Cardiac fibroblast (primary cell): ENCODE results near the gene POU2F1.

ENCODE experiments used
- DNase-seq, 2 donors: peaks; one replicate each; pipeline versions ENCODE4 v3.0.0 to v3.0.0-alpha.2; 2010; ENCODE audit warnings: low read depth in 2 of 2
- H3K4me3 ChIP-seq, 2 donors: replicated peaks in 1 of 2; 1 replicate in 1 of 2; 2 replicates in 1 of 2; pipeline ENCODE4 v1.5.1; 2011; ENCODE audit warnings: low read depth in 2 of 2, low read length in 2 of 2, mild to moderate bottlenecking in 2 of 2, moderate library complexity in 1 of 2
- CTCF ChIP-seq: IDR thresholded peaks from one replicate; pipeline ENCODE4 v1.5.1; 2011; ENCODE audit warnings: low read depth, mild to moderate bottlenecking, low read length, inconsistent platforms

The POU2F1 gene

GRCh38 chr1:167251472-167251871 is 30.8 kb downstream of the POU2F1 start:
- no peak for TF ChIP-seq CTCF
- H3K4me3 ChIP-seq, result no peak overlapping the region
- DNase-seq, result no peak

- no peak for DNase-seq
- no peak for TF ChIP-seq CTCF
- no peak overlapping the region for H3K4me3 ChIP-seq
Measured at GRCh38 chr1:167252986-167253385, 32.3 kb downstream of the POU2F1 start.

- DNase-seq, result no peak
- H3K4me3 ChIP-seq, result no peak overlapping the region
- TF ChIP-seq CTCF, result no peak
Measured at GRCh38 chr1:167258858-167259257, 38.2 kb downstream of the POU2F1 start.

GRCh38 chr1:167262836-167263235 is 42.1 kb downstream of the POU2F1 start:
- no peak for DNase-seq
- no peak for TF ChIP-seq CTCF

GRCh38 chr1:167263344-167263743 is 42.7 kb downstream of the POU2F1 start:
- TF ChIP-seq CTCF, result no peak
- H3K4me3 ChIP-seq, result no peak overlapping the region
- DNase-seq, result no peak

More at GRCh38 chr1:167262836-167263235, 42.1 kb downstream of the POU2F1 start:
- no peak overlapping the region for H3K4me3 ChIP-seq

- no peak for TF ChIP-seq CTCF
- peak in 1 of 2 donors; percentile 10 for DNase-seq
- H3K4me3 ChIP-seq, result no peak overlapping the region
Measured at GRCh38 chr1:167263819-167264464, 43.3 kb downstream of the POU2F1 start.

- H3K4me3 ChIP-seq, result no peak overlapping the region
- no peak for TF ChIP-seq CTCF
- no peak for DNase-seq
Measured at GRCh38 chr1:167266965-167267364, 46.3 kb downstream of the POU2F1 start.
